Measurements from ENCODE around the gene REC114. TPM values are rescaled to one million over a fixed set of nuclear protein-coding genes. Genes with fewer than 3 reads are reported as not detected.

The REC114 gene
- total and polyA plus RNA-seq, 2 donors (not counting 3 experiments of a cell fraction or from before 2014, with no cell fraction given), result not detected

GRCh38 chr15:73607843-73608242, 164.9 kb downstream of the REC114 start:
- dilution Hi-C loops (cut with MboI; ENCODE audit: extremely low pct_ligation_motif_present, low sequenced_read_pairs), result no loop called here
- Histone ChIP-seq H3K79me2 (ENCODE audit: control insufficient read depth, insufficient read depth, low read length) (peaks cover 91% of the 10 kb centered on the region), H2AFZ (ENCODE audit: low read depth, low read length) (no peak overlapping the region), H3K9me3 (replicated peaks; ENCODE audit: control insufficient read depth, insufficient read depth, low read length) (no peaks in the 10 kb centered on the region), H3K9me1 (replicated peaks; ENCODE audit: control insufficient read depth, extremely low read depth, insufficient read depth, low read length) (no peaks in the 10 kb centered on the region), H3K9ac (replicated peaks; ENCODE audit: extremely low read depth, insufficient read depth, low read length) (no peak overlapping the region), H3K4me2 (ENCODE audit: insufficient read depth, low read length) (no peak overlapping the region), H3K4me3 (replicated peaks in 1 of 3; ENCODE audit: insufficient read depth in 1 of 3, low read depth in 1 of 3, low read length in 3 of 3) (no peak overlapping the region), H3K36me3 (ENCODE audit: control insufficient read depth in 2 of 2, extremely low read depth in 1 of 2, insufficient read depth in 2 of 2, low read length in 2 of 2) (no peaks in the 10 kb centered on the region), H3K27me3 (ENCODE audit: control insufficient read depth in 2 of 2, insufficient read depth in 2 of 2, low read length in 2 of 2) (no peaks in the 10 kb centered on the region), H3K4me1 (ENCODE audit: control insufficient read depth, extremely low read depth, insufficient read depth, low read length) (peaks cover 9% of the 10 kb centered on the region), H3K27ac (ENCODE audit: insufficient read depth, low read depth, low read length) (no peak overlapping the region), H4K20me1 (replicated peaks; ENCODE audit: control insufficient read depth, extremely low read depth, insufficient read depth, low read length) (peaks cover 16% of the 10 kb centered on the region)
- no TSS peak for BruUV-seq (replicated peaks)
- no peak for FAIRE-seq
- intact Hi-C loops (cut with micrococcal nuclease), result no loop called here
- ChIA-PET POLR2A (no interaction called here), CTCF (interaction anchor here (1.3 to 3.3 kb wide), 6 partner anchors 9 to 92 kb away, joined by 4 to 14 read pairs (median 6); no protein-coding TSS in a partner anchor)
- no peak for DNase-seq (ENCODE audit: low read depth, low spot score)
- no peak for TF ChIP-seq MYC (IDR thresholded peaks at IDR 0.05; ENCODE audit: low read depth, low read length)
- no peak for TF ChIP-seq GATA2 (IDR thresholded peaks at IDR 0.05; ENCODE audit: insufficient read depth, insufficient read length, low read depth, low read length)
- no peak for TF ChIP-seq POLR2AphosphoS5 (IDR thresholded peaks at IDR 0.05; ENCODE audit: insufficient read depth, low read depth, low read length)
- TF ChIP-seq MAX (IDR thresholded peaks at IDR 0.05; ENCODE audit: insufficient read depth, insufficient read length), result no peak

- H4K20me1 ChIP-seq (replicated peaks; ENCODE audit: control insufficient read depth, extremely low read depth, insufficient read depth, low read length), result peaks cover 13% of the 10 kb centered on the region
- FAIRE-seq, result no peak
These were observed 165.5 kb downstream of the REC114 start for GRCh38 chr15:73608475-73608874.

More at GRCh38 chr15:73608475-73608874, 165.5 kb downstream of the REC114 start:
- no peak for TF ChIP-seq CTCF (IDR thresholded peaks at IDR 0.05; ENCODE audit: extremely low read depth in 1 of 2, insufficient read depth in 1 of 2, low read depth in 1 of 2, low read length in 2 of 2)
- no peak for TF ChIP-seq GATA2 (IDR thresholded peaks at IDR 0.05; ENCODE audit: insufficient read depth, insufficient read length, low read depth, low read length)
- Histone ChIP-seq H3K79me2 (ENCODE audit: control insufficient read depth, insufficient read depth, low read length) (peaks cover 91% of the 10 kb centered on the region), H3K9me3 (replicated peaks; ENCODE audit: control insufficient read depth, insufficient read depth, low read length) (no peaks in the 10 kb centered on the region), H3K4me2 (ENCODE audit: insufficient read depth, low read length) (no peak overlapping the region), H3K27me3 (ENCODE audit: control insufficient read depth in 2 of 2, insufficient read depth in 2 of 2, low read length in 2 of 2) (no peaks in the 10 kb centered on the region), H3K9me1 (replicated peaks; ENCODE audit: control insufficient read depth, extremely low read depth, insufficient read depth, low read length) (no peaks in the 10 kb centered on the region), H3K27ac (ENCODE audit: insufficient read depth, low read depth, low read length) (no peak overlapping the region), H3K4me3 (replicated peaks in 1 of 3; ENCODE audit: insufficient read depth in 1 of 3, low read depth in 1 of 3, low read length in 3 of 3) (no peak overlapping the region), H2AFZ (ENCODE audit: low read depth, low read length) (no peak overlapping the region), H3K4me1 (ENCODE audit: control insufficient read depth, extremely low read depth, insufficient read depth, low read length) (peaks cover 3% of the 10 kb centered on the region), H3K36me3 (ENCODE audit: control insufficient read depth in 2 of 2, extremely low read depth in 1 of 2, insufficient read depth in 2 of 2, low read length in 2 of 2) (no peaks in the 10 kb centered on the region), H3K9ac (replicated peaks; ENCODE audit: extremely low read depth, insufficient read depth, low read length) (no peak overlapping the region)
- dilution Hi-C loops (cut with MboI; ENCODE audit: extremely low pct_ligation_motif_present, low sequenced_read_pairs) (no loop called here), intact Hi-C loops (cut with micrococcal nuclease) (no loop called here)
- ChIA-PET CTCF (interaction anchor here (2.1 to 3.3 kb wide), 3 partner anchors 9 to 28 kb away, joined by 5 to 14 read pairs (median 14); no protein-coding TSS in a partner anchor), POLR2A (no interaction called here)
- no TSS peak for BruUV-seq (replicated peaks)
- DNase-seq (ENCODE audit: low read depth, low spot score), result no peak
